Measurements from ENCODE around the gene FBXO5. TPM values are rescaled to one million over a fixed set of nuclear protein-coding genes. Genes with fewer than 3 reads are reported as not detected.

Gene FBXO5
- total RNA-seq, 1 experiment from 2014 or later: 103 TPM

DNA sequence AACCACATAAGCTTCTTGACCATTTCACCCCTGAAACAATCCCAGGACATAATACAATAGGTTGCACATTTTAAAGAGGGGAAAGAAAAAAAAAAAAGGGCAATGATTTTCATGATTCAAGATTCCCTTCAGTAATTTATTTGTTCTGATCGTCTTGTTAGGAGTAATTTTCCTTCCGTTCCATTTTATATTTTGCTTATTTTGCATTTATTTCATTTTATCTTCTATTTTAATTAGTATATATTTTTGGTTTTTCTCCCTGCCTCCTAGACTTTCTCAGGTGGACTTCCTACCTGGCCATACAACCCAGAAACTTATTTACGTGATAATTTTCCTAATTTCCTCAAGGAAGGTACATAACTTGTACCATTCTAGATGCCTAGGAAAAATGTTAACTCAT lies 32.6 kb downstream of the FBXO5 start:
- no peak for DNase-seq (ENCODE audit: low read depth)

DNA sequence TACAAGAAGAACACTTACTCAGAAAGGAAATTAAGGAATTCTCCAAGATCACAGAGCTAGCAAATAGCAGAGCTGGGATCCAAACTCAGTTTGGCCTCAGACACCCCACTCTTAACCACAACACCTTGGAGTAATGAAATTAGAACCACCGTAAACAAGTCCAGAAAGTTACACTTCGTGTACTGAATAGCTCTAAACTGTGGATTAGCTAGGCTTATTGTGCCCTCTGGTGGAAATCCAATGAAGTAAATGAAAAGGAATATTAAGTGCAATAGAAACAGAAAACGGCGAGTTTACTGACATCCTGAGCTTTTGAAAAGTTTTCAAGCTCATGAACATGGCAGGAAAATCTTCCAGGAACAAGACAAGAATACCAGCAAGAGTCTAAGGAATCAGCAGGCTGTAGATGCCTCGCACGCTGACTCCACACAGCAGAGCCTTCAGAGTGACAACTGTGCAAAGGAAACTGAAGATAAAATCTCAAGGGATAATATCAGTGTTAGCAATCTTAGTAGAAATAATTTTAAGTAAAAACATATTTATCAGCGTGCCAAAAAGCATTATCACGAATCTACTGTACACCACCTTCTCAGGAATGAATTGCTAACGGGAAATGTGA lies 34.6 kb downstream of the FBXO5 start:
- DNase-seq (ENCODE audit: low read depth): peak; percentile 68

DNA sequence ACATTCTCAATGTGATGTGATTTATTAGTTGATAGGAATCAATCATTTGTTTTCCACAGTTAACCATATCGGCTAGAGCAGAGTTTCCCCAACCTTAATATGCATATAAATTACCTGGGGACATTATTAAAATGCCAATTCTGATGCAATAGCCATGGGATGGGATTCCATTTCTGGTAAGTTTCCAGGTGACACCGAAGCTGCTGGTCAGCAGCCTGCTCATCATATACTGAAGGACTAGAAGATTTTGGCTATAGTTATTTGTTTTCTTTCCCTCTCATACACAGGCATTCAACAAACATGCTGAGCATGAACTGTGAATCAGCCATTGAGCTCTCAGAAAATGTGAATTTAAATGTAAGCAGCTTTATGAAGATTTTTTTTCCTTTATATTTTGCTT lies 35.8 kb downstream of the FBXO5 start:
- DNase-seq (ENCODE audit: low read depth): no peak

DNA sequence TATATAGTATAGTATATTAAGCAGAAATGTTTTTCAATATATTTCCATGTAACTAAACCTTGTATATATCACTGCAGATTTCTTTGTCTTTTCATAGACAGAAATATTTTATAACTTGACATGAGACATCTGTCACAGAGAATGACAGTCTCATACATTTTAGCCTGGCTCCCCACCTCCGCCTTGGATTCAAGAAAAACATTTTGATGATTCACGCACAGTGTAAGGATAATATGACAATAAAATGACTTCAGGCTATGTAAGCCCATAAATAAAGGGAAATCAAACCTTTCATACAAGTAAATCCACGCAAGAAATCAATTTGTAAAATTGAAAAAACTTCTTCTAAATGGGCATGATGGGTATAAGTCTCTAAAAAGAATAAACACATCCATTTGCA lies 36.4 kb downstream of the FBXO5 start:
- DNase-seq (ENCODE audit: low read depth): no peak

DNA sequence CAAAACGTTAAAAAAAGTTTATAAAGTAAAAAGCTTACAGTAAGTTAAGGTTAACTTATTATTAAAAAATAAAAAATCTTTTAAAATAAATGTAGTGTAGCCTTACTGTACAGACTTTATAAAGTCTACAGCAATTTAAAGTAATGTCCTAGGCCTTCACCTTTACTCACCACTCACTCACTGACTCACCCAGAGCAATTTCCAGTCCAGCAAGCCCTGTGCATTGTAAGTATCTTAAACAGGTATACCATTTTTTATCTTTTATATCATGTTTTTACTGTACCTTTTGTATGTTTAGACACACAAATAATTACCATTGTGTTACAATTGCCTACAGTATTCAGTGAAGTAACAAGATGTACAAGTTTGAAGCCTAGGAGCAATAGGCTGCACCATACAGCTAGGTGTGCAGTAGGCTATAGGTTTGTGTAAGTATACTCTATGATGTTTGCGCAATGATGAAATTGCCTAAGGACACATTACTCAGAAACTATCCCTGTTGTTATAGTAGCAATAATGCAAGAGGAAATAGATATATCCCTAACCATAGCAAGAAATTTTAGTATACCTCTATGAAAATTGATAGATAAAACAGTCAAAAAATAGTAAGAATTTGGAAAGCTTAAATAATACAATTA lies 39.5 kb downstream of the FBXO5 start:
- DNase-seq (ENCODE audit: low read depth): no peak

DNA sequence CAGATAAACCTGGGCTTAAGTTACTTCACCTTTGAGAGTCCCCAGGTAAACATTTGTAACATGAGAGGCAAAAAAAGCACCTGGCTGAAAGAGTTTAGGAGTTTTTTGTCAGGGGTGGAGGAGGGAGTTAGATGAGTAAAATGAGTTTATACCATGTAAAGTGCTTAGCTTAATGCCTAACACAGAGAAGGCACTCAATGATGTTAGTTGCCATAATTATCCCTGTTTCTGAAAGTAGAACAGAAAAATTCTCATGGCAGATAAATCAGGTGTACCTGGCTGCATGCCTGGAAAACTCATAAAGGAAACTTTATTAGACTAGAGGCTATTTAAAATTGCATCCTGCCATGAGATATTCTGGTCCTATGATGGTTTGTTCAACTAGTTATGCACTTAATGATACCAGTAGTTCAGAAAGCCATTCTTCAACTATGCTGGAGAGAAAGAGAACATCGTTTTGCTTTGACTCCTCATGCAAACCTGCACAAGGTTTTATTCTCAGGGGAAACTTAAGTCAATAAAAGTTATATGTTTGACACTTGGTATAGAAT lies 40.4 kb downstream of the FBXO5 start:
- no peak for DNase-seq (ENCODE audit: low read depth)

DNA sequence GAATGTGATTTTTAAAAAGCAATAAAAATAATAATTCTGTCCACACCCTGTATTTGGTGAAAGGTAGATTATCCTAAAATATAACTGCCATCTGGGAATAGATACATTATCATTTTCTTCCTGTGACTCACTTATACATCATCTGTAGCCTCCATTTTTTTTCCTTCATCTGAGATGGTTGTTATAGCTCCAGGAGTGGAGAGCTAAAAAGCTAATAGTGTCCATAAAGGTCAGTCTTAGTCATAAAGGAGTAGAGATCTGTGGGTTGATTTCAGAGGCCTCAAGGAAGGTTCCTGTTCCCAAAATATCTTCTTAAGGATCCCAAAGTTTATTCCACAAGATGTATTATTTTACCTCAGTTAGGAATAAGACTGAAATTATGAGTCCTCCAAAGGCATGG lies 41.1 kb downstream of the FBXO5 start:
- no peak for DNase-seq (ENCODE audit: low read depth)

DNA sequence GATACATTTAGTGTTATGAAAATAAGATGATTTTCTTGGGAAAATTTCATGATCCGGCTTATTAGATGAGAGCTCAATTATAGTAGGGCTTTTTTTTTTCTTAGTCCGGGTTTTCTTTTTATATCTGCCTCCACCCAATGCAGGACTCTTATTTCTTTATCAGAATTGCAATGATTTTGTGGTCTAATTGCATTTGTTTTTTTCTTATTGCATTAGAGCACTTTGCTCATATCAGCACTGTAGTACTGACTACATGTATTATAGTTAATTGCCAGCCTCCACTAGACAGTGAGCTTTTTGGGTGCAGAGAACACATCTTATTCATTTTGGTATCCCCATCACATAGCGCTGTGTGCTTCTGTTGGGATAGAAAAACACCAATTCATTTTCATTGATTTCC lies 50.0 kb downstream of the FBXO5 start:
- DNase-seq (ENCODE audit: low read depth): no peak

DNA sequence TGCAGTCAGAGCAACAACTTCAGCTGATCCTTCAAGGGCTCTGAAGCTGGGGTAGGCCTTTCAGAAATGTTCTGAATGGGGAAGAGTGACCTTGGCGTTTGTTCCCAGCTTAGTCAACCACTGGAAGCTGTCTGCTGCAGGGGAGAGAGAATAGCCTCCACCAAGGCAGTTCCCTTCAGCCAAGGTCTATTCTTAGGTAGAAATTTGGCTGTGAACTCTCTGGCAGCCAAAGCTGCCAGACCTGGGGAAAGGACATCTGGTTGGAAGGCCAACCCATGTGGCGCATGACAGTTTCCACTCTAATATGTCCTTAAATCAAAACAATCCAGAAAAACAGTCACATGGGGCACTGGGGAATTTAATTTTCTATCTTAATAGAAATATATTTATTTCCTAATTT lies 60.1 kb downstream of the FBXO5 start:
- DNase-seq (ENCODE audit: low read depth): no peak

Other genes starting within 250 kb of the FBXO5 start
- not detected in 2 replicates for gene VIP, start 232.2 kb downstream of the FBXO5 start, total RNA-seq (2014; rRNA removed; shearing (Covaris generic))
- gene MTRF1L, start 19.7 kb upstream of the FBXO5 start, total RNA-seq (2014; rRNA removed; shearing (Covaris generic)): 20.4 and 27.3 TPM in 2 replicates
- gene RGS17, start 148.2 kb upstream of the FBXO5 start, total RNA-seq (2014; rRNA removed; shearing (Covaris generic)): 1.2 and 1.3 TPM in 2 replicates

Data from M059J (cell line).